HepG2 (cell line): ENCODE data around the gene HAT1. TPM values are rescaled to one million over a fixed set of nuclear protein-coding genes. Genes with fewer than 3 reads are reported as not detected.

ENCODE experiments used
- ARID4A ChIP-seq: sonication (generic); formaldehyde crosslinking; IDR thresholded peaks from 2 replicates; pipeline ENCODE4 v1.5.0; 2020; ENCODE audit warnings: mild to moderate bottlenecking, missing genetic modification reagents, borderline replicate concordance
- CBX1 ChIP-seq: IDR thresholded peaks from one replicate; pipeline ENCODE4 v1.6.1; 2016; ENCODE audit warnings: antibody characterized with exemption, low read depth
- GATAD1 ChIP-seq: IDR thresholded peaks from 2 replicates; pipeline ENCODE4 v1.6.1; 2016; ENCODE audit warnings: missing genetic modification reagents, missing compliant biosample characterization
- KDM5A ChIP-seq: fragments of 200-600 bp; sonication (generic); IDR thresholded peaks from 2 replicates; pipeline ENCODE4 v1.7.0; 2018; ENCODE audit warnings: antibody characterized with exemption, mild to moderate bottlenecking, low read length, borderline replicate concordance
- MNT ChIP-seq: fragments of 450-650 bp; IDR thresholded peaks from 2 replicates; pipeline ENCODE4 v1.6.1; 2016
- POLR2AphosphoS2 ChIP-seq: IDR thresholded peaks from 2 replicates; pipeline ENCODE4 v1.6.1; 2011; ENCODE audit warnings: low read depth, low read length, improper control_type of control experiment
- SKI ChIP-seq: fragments of 450-650 bp; IDR thresholded peaks from one replicate; pipeline ENCODE4 v1.6.1; 2018; ENCODE audit warnings: mild to moderate bottlenecking; ENCODE audit not compliant: partially characterized antibody
- STAT6 ChIP-seq: sonication (generic); formaldehyde crosslinking; IDR thresholded peaks from 2 replicates; pipeline ENCODE4 v1.4.0; 2020; ENCODE audit warnings: missing genetic modification reagents, mild to moderate bottlenecking, borderline replicate concordance
- TEF ChIP-seq: sonication (generic); formaldehyde crosslinking; IDR thresholded peaks from 2 replicates; pipeline ENCODE4 v1.5.0; 2020; ENCODE audit warnings: missing genetic modification reagents
- TMF1 ChIP-seq: sonication (generic); formaldehyde crosslinking; IDR thresholded peaks from 2 replicates; pipeline ENCODE4 v1.8.1; 2022; ENCODE audit warnings: low read depth, missing genetic modification reagents
- ZBTB20 ChIP-seq: sonication (generic); formaldehyde crosslinking; IDR thresholded peaks from 2 replicates; pipeline ENCODE4 v1.8.1; 2023; ENCODE audit warnings: missing genetic modification reagents, low read depth, mild to moderate bottlenecking, borderline replicate concordance
- ZNF180 ChIP-seq: sonication (generic); formaldehyde crosslinking; IDR thresholded peaks from 2 replicates; pipeline ENCODE4 v1.4.0; 2020; ENCODE audit warnings: low read depth, missing genetic modification reagents, borderline replicate concordance
- ZNF251 ChIP-seq: sonication (generic); formaldehyde crosslinking; IDR thresholded peaks from 2 replicates; pipeline ENCODE4 v1.9.0; 2021; ENCODE audit warnings: mild to moderate bottlenecking, missing genetic modification reagents
- ZNF296 ChIP-seq: sonication (generic); formaldehyde crosslinking; conservative IDR thresholded peaks from 2 replicates; pipeline ENCODE4 v1.5.0; 2020; ENCODE audit warnings: mild to moderate bottlenecking, missing genetic modification reagents
- ZNF367 ChIP-seq: sonication (generic); formaldehyde crosslinking; IDR thresholded peaks from 2 replicates; pipeline ENCODE4 v1.4.0; 2020; ENCODE audit warnings: missing genetic modification reagents, borderline replicate concordance
- ZNF670 ChIP-seq: sonication (generic); formaldehyde crosslinking; IDR thresholded peaks from 2 replicates; pipeline ENCODE4 v1.8.0; 2022; ENCODE audit warnings: mild to moderate bottlenecking, missing genetic modification reagents, borderline replicate concordance
- ZNF83 ChIP-seq: sonication (generic); formaldehyde crosslinking; IDR thresholded peaks from 2 replicates; pipeline ENCODE4 v1.4.0; 2020; ENCODE audit warnings: missing genetic modification reagents, mild to moderate bottlenecking, borderline replicate concordance
- ZNF850 ChIP-seq: sonication (generic); formaldehyde crosslinking; conservative IDR thresholded peaks from 2 replicates; pipeline ENCODE4 v1.9.0; 2021; ENCODE audit warnings: mild to moderate bottlenecking, missing genetic modification reagents
- ZNF878 ChIP-seq: sonication (generic); formaldehyde crosslinking; IDR thresholded peaks from 2 replicates; pipeline ENCODE4 v1.8.1; 2023; ENCODE audit warnings: mild to moderate bottlenecking, missing genetic modification reagents, moderate library complexity
- polyA plus RNA-seq, 8 experiments: library from polyadenylated mRNA; depleted of rRNA in 3 of 8; stranded (reverse) in 7 of 8; unstranded in 1 of 8; fragments of >200 nt; fragmentation: Illumina TruSeq in 4 of 8; extraction: Trizol in 4 of 8; gene quantifications; 2 replicates each; pipeline versions ENCODE4 v1.2.1 to v1.2.3, GENCODE V29; 2011 to 2016; ENCODE audit warnings: low read depth in 4 of 8, missing spikeins in 1 of 8, mixed read lengths in 1 of 8; ENCODE audit not compliant: insufficient read depth in 1 of 8
- total RNA-seq, 5 experiments: library from RNA; depleted of rRNA; stranded (reverse); fragments of >200 nt; fragmentation: Illumina TruSeq; extraction: Trizol; gene quantifications; 2 replicates each; pipeline ENCODE4 v1.2.3, GENCODE V29; 2016; ENCODE audit warnings: low read depth in 1 of 5

The HAT1 gene
- total and polyA plus RNA-seq, 2 of the 13 experiments (the other 11 are each of a cell fraction or from before 2014, with no cell fraction given) = 45.4 to 119 TPM

- TF ChIP-seq ZNF296 (no peak), ZNF83 (CRISPR knock-in tag) (no peak), POLR2AphosphoS2 (no peak), ZNF878 (CRISPR knock-in tag) (no peak), STAT6 (no peak), KDM5A (no peak), ZNF180 (CRISPR knock-in tag) (no peak), SKI (no peak), ZNF367 (CRISPR knock-in tag) (no peak), CBX1 (no peak), ZNF850 (CRISPR knock-in tag) (no peak), GATAD1 (CRISPR knock-in tag) (no peak), TMF1 (no peak), TEF (CRISPR knock-in tag) (no peak), ZNF670 (no peak), ZBTB20 (CRISPR knock-in tag) (no peak), ZNF251 (no peak), MNT (no peak), ARID4A (CRISPR knock-in tag) (no peak)
These were observed 85.1 kb downstream of the HAT1 start (continued) for GRCh38 chr2:172007372-172007771.
